ENCODE measurements around the gene BSN.
"Not testable (repeated sequence)": the region's sequence is repeated elsewhere in the genome, so short reads cannot be mapped to it uniquely, and the experiment has no call there.

GRCh38 chr3:49691481-49691880 lies 137.2 kb downstream of the BSN start:
- not testable (repeated sequence) for TF ChIP-seq EZH2 (IDR thresholded peaks at IDR 0.05; ENCODE audit: low read length, missing control alignments); CTCF (conservative IDR thresholded peaks at IDR 0.05 in 1 of 2, IDR thresholded peaks at IDR 0.05 in 1 of 2; ENCODE audit: low read depth in 1 of 2, low read length in 2 of 2)

All from fibroblast of lung (primary cell).